GM21619 (cell line): ENCODE results near the gene DISC1.
"Not testable (repeated sequence)": the region's sequence is repeated elsewhere in the genome, so short reads cannot be mapped to it uniquely, and the experiment has no call there.

Experiments
- ATAC-seq: cut with Tn5 transposase; IDR thresholded peaks from one replicate; pipeline ENCODE4 v1.9.1; 2021; ENCODE audit not compliant: unreplicated experiment

DISC1 gene

GRCh38 chr1:231724041-231724440 lies 97.5 kb downstream of the DISC1 start:
- no peak for ATAC-seq

GRCh38 chr1:231724876-231725647 lies 98.5 kb downstream of the DISC1 start:
- peak; percentile 67 for ATAC-seq

GRCh38 chr1:231727171-231727570 lies 100.6 kb downstream of the DISC1 start:
- no peak for ATAC-seq

- ATAC-seq = not testable (repeated sequence)
These were observed 102.4 kb downstream of the DISC1 start for GRCh38 chr1:231728987-231729386.

DNA sequence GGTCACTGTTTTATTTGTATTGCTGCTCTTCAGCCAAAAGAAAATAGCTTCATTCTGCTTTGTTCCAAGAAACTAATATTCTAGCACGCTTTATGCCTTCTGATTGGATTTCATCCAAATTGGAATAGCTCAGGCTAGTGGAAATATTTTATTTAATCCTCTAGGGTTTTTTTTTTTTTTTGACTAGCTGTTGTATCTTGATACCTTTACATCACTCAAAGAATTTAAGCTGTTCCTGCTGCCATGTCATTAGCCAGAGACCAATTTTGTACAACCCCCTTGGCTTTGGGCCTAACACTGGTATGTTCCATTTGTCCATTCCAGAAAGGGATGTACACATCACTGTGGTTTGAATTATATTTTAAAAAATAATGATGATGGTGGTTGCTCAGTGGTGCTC lies 103.0 kb downstream of the DISC1 start:
- ATAC-seq = no peak

DNA sequence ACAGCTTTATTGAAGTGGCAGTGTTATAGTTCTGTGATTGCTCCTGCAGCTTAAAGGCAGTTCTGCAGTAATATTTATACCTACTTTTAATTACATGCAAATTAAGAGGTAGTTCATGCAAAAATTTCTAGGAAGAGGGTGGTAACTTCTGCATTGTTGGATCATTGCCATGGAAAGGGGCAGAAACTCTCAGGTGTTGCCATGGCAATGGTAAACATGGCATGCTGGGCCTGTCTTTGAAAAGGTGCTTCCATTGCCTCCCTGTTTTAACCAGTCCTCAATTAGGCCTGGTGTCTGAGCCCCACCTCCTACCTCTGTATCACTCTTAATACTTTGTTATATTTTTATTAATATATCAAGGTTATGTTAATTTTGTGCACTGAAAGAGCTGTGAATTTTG lies 104.7 kb downstream of the DISC1 start:
- no peak for ATAC-seq

DNA sequence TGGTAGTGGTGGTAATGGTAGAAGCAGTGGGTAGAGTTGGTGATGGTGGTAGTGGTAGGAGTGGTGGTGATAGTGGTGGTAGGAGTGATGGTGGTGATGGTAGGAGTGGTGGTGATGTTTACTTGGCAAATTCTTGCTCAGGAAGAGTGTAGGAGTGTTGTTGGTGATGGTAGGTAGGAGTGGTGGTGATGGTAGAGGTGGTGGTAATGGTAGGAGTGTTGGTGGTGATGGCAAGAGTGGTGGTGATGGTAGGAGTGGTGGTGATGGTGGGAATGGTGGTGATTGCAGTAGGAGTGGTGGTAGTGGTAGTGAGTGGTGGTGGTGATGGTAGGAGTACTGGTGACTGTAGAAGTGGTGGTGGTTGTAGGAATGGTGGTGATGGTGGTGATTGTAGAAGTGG lies 106.5 kb downstream of the DISC1 start:
- ATAC-seq = no peak

DNA sequence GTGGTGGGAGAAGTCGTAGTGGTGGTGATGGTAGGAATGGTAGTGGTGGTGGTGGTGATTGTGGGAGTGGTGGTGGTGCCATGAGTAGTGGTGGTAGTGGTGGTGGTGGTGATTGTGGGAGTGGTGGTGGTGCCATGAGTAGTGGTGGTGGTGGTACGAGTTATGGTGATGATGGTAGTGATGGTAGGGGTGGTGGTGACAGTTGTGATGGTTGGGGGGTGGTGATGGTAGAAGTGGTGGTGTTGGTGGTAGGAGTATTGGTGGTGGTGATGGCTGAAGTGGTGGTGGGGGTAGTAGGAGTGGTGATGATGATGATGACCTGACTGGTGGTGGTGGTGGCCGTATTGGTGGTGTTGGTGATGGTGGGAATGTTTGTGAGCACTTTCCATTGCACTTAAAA lies 107.1 kb downstream of the DISC1 start:
- no peak for ATAC-seq

GRCh38 chr1:231734417-231734816 lies 107.8 kb downstream of the DISC1 start:
- ATAC-seq = no peak

DNA sequence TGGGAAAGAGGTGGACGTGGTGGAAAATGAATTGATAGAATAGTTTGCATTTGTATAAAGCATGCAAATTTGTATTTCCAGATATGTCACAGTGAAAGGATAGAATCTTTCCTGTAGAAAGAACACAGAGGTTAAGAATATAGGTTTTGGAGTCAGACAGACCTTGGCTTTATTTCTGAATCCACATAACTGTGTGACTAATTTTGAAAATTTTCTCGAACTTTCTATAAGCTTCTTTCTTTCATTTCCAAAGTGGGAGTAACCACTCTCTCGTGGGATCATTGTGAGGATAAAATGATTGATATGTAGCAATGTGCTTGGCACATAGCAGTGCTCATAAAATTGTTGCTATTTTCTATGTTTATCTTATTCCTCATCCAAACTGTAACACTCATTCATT lies 108.8 kb downstream of the DISC1 start:
- no peak for ATAC-seq

DNA sequence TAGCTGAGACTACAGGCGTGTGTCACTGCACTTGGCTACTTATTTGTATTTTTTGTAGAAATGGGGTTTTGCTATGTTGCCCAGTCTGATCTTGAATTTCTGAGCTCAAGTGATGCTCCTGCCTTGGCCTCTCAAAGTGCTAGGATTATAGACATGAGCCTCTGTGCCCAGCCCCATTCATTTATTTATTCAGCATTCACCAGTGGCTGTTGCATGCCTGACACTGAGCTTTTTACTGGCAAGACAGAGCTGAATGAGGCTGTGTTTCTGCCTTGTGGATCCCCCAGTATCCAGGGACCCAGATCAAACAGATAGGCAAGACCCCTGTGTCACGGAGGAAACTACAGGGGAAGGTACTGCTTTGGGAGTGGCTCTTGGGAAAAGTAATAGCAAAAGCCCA lies 109.4 kb downstream of the DISC1 start:
- no peak for ATAC-seq

GRCh38 chr1:231736464-231736863 lies 109.9 kb downstream of the DISC1 start:
- ATAC-seq = no peak

GRCh38 chr1:231738554-231738953 lies 112.0 kb downstream of the DISC1 start:
- ATAC-seq = no peak

DNA sequence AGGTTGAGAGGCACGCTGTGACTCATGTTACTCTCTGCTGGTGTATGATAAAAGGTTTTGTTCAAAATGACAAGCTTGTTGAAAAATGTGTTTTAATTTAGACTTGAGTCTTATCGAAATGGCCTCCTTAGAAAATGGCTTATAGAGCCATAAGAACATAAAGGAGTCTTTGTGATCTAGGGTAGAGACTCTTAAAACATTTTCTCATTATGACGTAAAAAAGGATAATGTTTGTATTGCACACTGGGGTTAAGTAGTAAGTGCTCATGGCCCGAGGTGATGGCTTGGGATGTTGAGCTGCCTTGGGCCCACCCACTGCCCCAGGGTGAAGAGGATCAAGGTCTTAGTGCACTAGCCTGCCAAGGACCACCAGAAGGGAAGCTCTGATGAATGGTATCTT lies 117.4 kb downstream of the DISC1 start:
- ATAC-seq = no peak

GRCh38 chr1:231748760-231749415 lies 122.3 kb downstream of the DISC1 start:
- ATAC-seq = no peak

DNA sequence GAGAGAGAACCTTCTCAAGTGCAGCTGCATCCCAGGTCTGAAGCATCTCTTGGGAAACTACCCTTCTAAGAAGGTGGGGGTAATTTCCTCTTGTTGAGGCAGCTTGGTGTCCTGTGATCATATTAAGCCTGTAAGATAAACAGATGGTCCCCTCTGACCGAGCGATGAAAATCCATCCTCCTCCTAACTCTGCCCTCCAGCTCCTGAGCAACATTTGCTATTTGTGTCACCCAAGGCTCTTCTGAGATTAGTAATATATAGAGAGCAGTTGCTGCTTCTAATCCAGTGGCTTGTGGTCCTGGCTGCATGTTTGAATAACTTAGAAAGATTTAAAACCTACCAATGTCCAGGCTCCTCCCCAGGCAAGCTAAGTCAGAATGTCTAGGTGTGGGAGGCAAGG lies 123.7 kb downstream of the DISC1 start:
- ATAC-seq = no peak

GRCh38 chr1:231750818-231751362 lies 124.3 kb downstream of the DISC1 start:
- ATAC-seq = no peak

DNA sequence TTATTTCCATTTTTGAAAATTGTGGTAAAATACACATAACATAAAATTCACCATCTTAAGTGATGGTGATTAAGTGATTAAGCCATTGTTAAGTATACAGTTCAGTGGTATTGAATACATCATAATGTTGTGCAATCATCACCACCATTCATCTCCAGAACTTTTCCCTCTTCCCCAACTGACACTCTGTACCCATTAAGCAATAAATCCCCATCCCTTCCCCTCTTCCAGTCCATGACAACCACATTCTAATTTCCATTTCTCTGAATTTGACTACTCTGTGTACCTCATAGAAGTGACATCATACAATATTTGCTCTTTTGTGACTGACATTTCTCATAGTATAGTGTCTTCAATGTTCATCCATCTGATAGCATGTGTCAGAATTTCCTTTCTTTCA lies 124.8 kb downstream of the DISC1 start:
- no peak for ATAC-seq

GRCh38 chr1:231753313-231753712 lies 126.7 kb downstream of the DISC1 start:
- no peak for ATAC-seq

DNA sequence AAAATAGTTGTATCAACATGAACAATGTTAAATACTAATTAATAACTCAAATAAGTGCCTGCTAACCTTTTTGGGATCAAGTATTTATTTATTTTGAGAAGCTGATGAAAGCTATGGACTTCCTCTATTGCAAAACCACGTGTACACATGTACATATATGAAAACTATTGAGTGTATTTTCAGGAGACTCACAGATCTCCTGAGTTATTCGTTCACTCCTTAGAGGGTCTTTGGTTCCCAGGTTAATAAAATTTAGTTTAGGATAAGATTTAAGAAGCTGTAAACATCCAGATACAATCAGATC lies 130.5 kb downstream of the DISC1 start:
- ATAC-seq = peak; percentile 43

- no peak for ATAC-seq
These were observed 131.2 kb downstream of the DISC1 start for GRCh38 chr1:231757759-231758158.

- ATAC-seq = no peak
These were observed 134.7 kb downstream of the DISC1 start for GRCh38 chr1:231761252-231761651.
